ENCODE data around the gene PCYOX1L. TPM values are rescaled to one million over a fixed set of nuclear protein-coding genes. Genes with fewer than 3 reads are reported as not detected.
A peak's percentile ranks its signal among the peaks of the same experiment; 100 is the strongest.

PCYOX1L gene
- total and polyA plus RNA-seq, 9 of the 15 experiments (the other 6 are each of a cell fraction or from before 2014, with no cell fraction given), result 2.3 to 17.9 (median 6.0) TPM

DNA sequence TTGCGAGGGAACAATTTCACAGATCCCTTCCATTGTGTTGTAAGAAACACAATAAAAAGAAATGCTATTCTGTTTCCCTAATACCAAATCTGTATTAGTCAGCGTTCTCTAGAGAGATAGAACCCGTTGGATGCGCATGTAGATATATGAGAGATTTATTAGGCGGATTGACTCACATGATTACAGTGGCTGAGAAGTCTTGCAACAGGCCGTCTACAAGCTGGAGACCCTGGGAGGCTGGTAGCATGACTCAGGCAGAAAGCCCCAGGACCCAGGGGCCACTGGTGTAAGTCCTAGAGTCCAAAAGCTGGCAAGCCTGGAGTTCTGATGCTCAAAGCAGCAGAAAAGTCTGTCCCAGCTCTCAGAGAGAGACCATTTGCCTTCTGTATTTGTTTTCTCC, 39.7 kb downstream of the PCYOX1L start (continued):
- TF ChIP-seq, protein P1, sequence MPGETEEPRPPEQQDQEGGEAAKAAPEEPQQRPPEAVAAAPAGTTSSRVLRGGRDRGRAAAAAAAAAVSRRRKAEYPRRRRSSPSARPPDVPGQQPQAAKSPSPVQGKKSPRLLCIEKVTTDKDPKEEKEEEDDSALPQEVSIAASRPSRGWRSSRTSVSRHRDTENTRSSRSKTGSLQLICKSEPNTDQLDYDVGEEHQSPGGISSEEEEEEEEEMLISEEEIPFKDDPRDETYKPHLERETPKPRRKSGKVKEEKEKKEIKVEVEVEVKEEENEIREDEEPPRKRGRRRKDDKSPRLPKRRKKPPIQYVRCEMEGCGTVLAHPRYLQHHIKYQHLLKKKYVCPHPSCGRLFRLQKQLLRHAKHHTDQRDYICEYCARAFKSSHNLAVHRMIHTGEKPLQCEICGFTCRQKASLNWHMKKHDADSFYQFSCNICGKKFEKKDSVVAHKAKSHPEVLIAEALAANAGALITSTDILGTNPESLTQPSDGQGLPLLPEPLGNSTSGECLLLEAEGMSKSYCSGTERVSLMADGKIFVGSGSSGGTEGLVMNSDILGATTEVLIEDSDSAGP (CRISPR knock-in tag; IDR thresholded peaks at IDR 0.05), result no peak
- TF ChIP-seq GTF2A2 (tag; IDR thresholded peaks at IDR 0.05) (no peak), BCLAF1 (IDR thresholded peaks at IDR 0.05; ENCODE audit: borderline replicate concordance in 1 of 2, control insufficient read depth in 1 of 2, low read depth in 2 of 2, low read length in 1 of 2) (no peak), NFE2 (IDR thresholded peaks at IDR 0.05; ENCODE audit: low read depth) (peak; percentile 38; the same call in 1 of the 2 replicates), AFF1 (IDR thresholded peaks at IDR 0.05; ENCODE audit: low read depth in 1 of 2, partially characterized antibody in 2 of 2) (no peak)

Data from K562 (cell line).